Measurements from ENCODE around the gene UNC119. TPM values are rescaled to one million over a fixed set of nuclear protein-coding genes. Genes with fewer than 3 reads are reported as not detected.

The UNC119 gene
- total RNA-seq, 1 donor from 2014 or later = 27.7 TPM

GRCh38 chr17:28530250-28530649 lies 22.2 kb downstream of the UNC119 start:
- FAIRE-seq (no peak), DNase-seq (ENCODE audit: low read depth) (no peak)
- H3K4me3 ChIP-seq (ENCODE audit: insufficient read depth, low read depth, low read length) = no peak overlapping the region
- no peaks in the 10 kb centered on the region for H4K20me1 ChIP-seq (ENCODE audit: insufficient read depth, low read length)
- TF ChIP-seq, protein P1, sequence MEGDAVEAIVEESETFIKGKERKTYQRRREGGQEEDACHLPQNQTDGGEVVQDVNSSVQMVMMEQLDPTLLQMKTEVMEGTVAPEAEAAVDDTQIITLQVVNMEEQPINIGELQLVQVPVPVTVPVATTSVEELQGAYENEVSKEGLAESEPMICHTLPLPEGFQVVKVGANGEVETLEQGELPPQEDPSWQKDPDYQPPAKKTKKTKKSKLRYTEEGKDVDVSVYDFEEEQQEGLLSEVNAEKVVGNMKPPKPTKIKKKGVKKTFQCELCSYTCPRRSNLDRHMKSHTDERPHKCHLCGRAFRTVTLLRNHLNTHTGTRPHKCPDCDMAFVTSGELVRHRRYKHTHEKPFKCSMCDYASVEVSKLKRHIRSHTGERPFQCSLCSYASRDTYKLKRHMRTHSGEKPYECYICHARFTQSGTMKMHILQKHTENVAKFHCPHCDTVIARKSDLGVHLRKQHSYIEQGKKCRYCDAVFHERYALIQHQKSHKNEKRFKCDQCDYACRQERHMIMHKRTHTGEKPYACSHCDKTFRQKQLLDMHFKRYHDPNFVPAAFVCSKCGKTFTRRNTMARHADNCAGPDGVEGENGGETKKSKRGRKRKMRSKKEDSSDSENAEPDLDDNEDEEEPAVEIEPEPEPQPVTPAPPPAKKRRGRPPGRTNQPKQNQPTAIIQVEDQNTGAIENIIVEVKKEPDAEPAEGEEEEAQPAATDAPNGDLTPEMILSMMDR (IDR thresholded peaks at IDR 0.05; ENCODE audit: insufficient read depth, low read depth, low read length) = no peak
- TF ChIP-seq EZH2 (IDR thresholded peaks at IDR 0.05; ENCODE audit: insufficient read depth, low read length) = no peak
- H3K4me1 ChIP-seq (ENCODE audit: insufficient read depth, low read length) = peaks cover 9% of the 10 kb centered on the region
- Mint-ChIP-seq H3K9me3 (ENCODE audit: unreplicated experiment) (no peaks in the 10 kb centered on the region), H3K27me3 (ENCODE audit: low read depth, unreplicated experiment) (peaks cover 32% of the 10 kb centered on the region), H3K4me3 (ENCODE audit: unreplicated experiment) (no peak overlapping the region), H3K36me3 (ENCODE audit: low read depth, unreplicated experiment) (peaks cover 3% of the 10 kb centered on the region), H3K4me1 (ENCODE audit: low read depth, unreplicated experiment) (peaks cover 8% of the 10 kb centered on the region), H3K27ac (ENCODE audit: unreplicated experiment) (no peak overlapping the region)
- no peak overlapping the region for H3K9ac ChIP-seq (ENCODE audit: low read length)
- H2AFZ ChIP-seq (ENCODE audit: low read depth, low read length) = no peak overlapping the region
- peaks cover 5% of the 10 kb centered on the region for H3K27me3 ChIP-seq (ENCODE audit: insufficient read depth, low read length)
- H3K9me3 ChIP-seq (ENCODE audit: insufficient read depth, low read depth, low read length) = no peaks in the 10 kb centered on the region
- H3K4me2 ChIP-seq (ENCODE audit: low read length) = no peak overlapping the region
- no peaks in the 10 kb centered on the region for H3K79me2 ChIP-seq (ENCODE audit: insufficient read depth, low read length)
- H3K27ac ChIP-seq (ENCODE audit: low read depth, low read length) = no peak overlapping the region
- no peaks in the 10 kb centered on the region for H3K36me3 ChIP-seq (ENCODE audit: insufficient read depth, low read length)

DNA sequence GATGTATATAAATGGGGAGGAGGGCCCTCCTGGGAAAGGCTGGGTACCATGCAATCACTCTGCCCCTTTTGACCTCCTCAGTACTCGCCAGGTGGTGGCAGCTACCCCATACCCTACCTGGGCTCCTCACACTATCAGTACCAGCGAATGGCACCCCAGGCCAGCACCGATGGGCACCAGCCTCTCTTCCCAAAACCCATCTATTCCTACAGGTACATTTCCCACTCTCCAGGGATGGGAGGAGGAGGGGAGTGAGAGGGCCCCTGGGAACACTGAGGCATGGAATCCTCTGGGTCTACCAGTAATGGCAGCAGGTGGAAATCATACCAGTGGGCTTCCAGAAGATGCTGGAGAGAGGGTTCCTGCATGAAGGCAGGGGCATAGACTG lies 23.4 kb downstream of the UNC119 start:
- H3K27me3 Mint-ChIP-seq (ENCODE audit: low read depth, unreplicated experiment) = peaks cover 26% of the 10 kb centered on the region
- Histone ChIP-seq H3K36me3 (ENCODE audit: insufficient read depth, low read length) (no peaks in the 10 kb centered on the region), H3K4me2 (ENCODE audit: low read length) (no peak overlapping the region), H3K27ac (ENCODE audit: low read depth, low read length) (no peak overlapping the region), H4K20me1 (ENCODE audit: insufficient read depth, low read length) (no peaks in the 10 kb centered on the region), H3K9me3 (ENCODE audit: insufficient read depth, low read depth, low read length) (no peaks in the 10 kb centered on the region), H3K27me3 (ENCODE audit: insufficient read depth, low read length) (peaks cover 5% of the 10 kb centered on the region), H3K4me3 (ENCODE audit: insufficient read depth, low read depth, low read length) (no peak overlapping the region), H2AFZ (ENCODE audit: low read depth, low read length) (no peak overlapping the region), H3K9ac (ENCODE audit: low read length) (no peak overlapping the region), H3K4me1 (ENCODE audit: insufficient read depth, low read length) (peaks cover 15% of the 10 kb centered on the region), H3K79me2 (ENCODE audit: insufficient read depth, low read length) (no peaks in the 10 kb centered on the region)
- FAIRE-seq = no peak
- no peak overlapping the region for H3K4me3 Mint-ChIP-seq (ENCODE audit: unreplicated experiment)
- no peaks in the 10 kb centered on the region for H3K9me3 Mint-ChIP-seq (ENCODE audit: unreplicated experiment)
- H3K27ac Mint-ChIP-seq (ENCODE audit: unreplicated experiment) = no peak overlapping the region
- TF ChIP-seq, protein P1 (IDR thresholded peaks at IDR 0.05; ENCODE audit: insufficient read depth, low read depth, low read length) = no peak
- TF ChIP-seq EZH2 (IDR thresholded peaks at IDR 0.05; ENCODE audit: insufficient read depth, low read length) = no peak
- no peaks in the 10 kb centered on the region for H3K36me3 Mint-ChIP-seq (ENCODE audit: low read depth, unreplicated experiment)
- peaks cover 12% of the 10 kb centered on the region for H3K4me1 Mint-ChIP-seq (ENCODE audit: low read depth, unreplicated experiment)
- no peak for DNase-seq (ENCODE audit: low read depth)

- peaks cover 15% of the 10 kb centered on the region for H3K4me1 ChIP-seq (ENCODE audit: insufficient read depth, low read length)
Observed at GRCh38 chr17:28528327-28529012, 24.0 kb downstream of the UNC119 start.

More at GRCh38 chr17:28528327-28529012, 24.0 kb downstream of the UNC119 start:
- Histone ChIP-seq H3K27me3 (ENCODE audit: insufficient read depth, low read length) (peaks cover 5% of the 10 kb centered on the region), H2AFZ (ENCODE audit: low read depth, low read length) (no peak overlapping the region), H3K9ac (ENCODE audit: low read length) (no peak overlapping the region), H3K4me3 (ENCODE audit: insufficient read depth, low read depth, low read length) (no peak overlapping the region), H4K20me1 (ENCODE audit: insufficient read depth, low read length) (no peaks in the 10 kb centered on the region), H3K9me3 (ENCODE audit: insufficient read depth, low read depth, low read length) (no peaks in the 10 kb centered on the region), H3K36me3 (ENCODE audit: insufficient read depth, low read length) (no peaks in the 10 kb centered on the region), H3K4me2 (ENCODE audit: low read length) (no peak overlapping the region), H3K27ac (ENCODE audit: low read depth, low read length) (no peak overlapping the region), H3K79me2 (ENCODE audit: insufficient read depth, low read length) (no peaks in the 10 kb centered on the region)
- H3K36me3 Mint-ChIP-seq (ENCODE audit: low read depth, unreplicated experiment) = no peaks in the 10 kb centered on the region
- DNase-seq (ENCODE audit: low read depth) (no peak), FAIRE-seq (no peak)
- no peak for TF ChIP-seq EZH2 (IDR thresholded peaks at IDR 0.05; ENCODE audit: insufficient read depth, low read length)
- TF ChIP-seq, protein P1 (IDR thresholded peaks at IDR 0.05; ENCODE audit: insufficient read depth, low read depth, low read length) = no peak
- peaks cover 25% of the 10 kb centered on the region for H3K27me3 Mint-ChIP-seq (ENCODE audit: low read depth, unreplicated experiment)
- no peak overlapping the region for H3K27ac Mint-ChIP-seq (ENCODE audit: unreplicated experiment)
- H3K9me3 Mint-ChIP-seq (ENCODE audit: unreplicated experiment) = no peaks in the 10 kb centered on the region
- H3K4me1 Mint-ChIP-seq (ENCODE audit: low read depth, unreplicated experiment) = peaks cover 12% of the 10 kb centered on the region
- no peak overlapping the region for H3K4me3 Mint-ChIP-seq (ENCODE audit: unreplicated experiment)
